Prostate gland (tissue), 2 donors: ENCODE measurements around the gene RAP2B.

Source experiments
- POLR2AphosphoS5 ChIP-seq: sonication (generic); formaldehyde crosslinking; IDR thresholded peaks from one replicate; pipeline ENCODE4 v1.6.1; 2017; ENCODE audit warnings: antibody characterized with exemption
- TF ChIP-seq, protein P1 (sequence below), 4 experiments: fragments of 200-600 bp in 2 of 4; fragments of 450-650 bp in 2 of 4; sonication (generic) in 2 of 4; IDR thresholded peaks; 1 replicate in 3 of 4; 2 replicates in 1 of 4; pipeline ENCODE4 v1.5.1; 2016 to 2019; ENCODE audit warnings: antibody characterized with exemption in 4 of 4, mild to moderate bottlenecking in 2 of 4, moderate library complexity in 2 of 4

- no peak for TF ChIP-seq POLR2AphosphoS5
- TF ChIP-seq, protein P1, sequence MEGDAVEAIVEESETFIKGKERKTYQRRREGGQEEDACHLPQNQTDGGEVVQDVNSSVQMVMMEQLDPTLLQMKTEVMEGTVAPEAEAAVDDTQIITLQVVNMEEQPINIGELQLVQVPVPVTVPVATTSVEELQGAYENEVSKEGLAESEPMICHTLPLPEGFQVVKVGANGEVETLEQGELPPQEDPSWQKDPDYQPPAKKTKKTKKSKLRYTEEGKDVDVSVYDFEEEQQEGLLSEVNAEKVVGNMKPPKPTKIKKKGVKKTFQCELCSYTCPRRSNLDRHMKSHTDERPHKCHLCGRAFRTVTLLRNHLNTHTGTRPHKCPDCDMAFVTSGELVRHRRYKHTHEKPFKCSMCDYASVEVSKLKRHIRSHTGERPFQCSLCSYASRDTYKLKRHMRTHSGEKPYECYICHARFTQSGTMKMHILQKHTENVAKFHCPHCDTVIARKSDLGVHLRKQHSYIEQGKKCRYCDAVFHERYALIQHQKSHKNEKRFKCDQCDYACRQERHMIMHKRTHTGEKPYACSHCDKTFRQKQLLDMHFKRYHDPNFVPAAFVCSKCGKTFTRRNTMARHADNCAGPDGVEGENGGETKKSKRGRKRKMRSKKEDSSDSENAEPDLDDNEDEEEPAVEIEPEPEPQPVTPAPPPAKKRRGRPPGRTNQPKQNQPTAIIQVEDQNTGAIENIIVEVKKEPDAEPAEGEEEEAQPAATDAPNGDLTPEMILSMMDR (IDR thresholded peaks at IDR 0.05), result no peak
Observed at GRCh38 chr3:153158961-153159735, 2.9 kb upstream of the RAP2B start.
